ENCODE data around the gene SLC35E3.

- no peak for TF ChIP-seq CTCF (IDR thresholded peaks at IDR 0.05)
- TF ChIP-seq POLR2A (IDR thresholded peaks at IDR 0.05): no peak
Observed at GRCh38 chr12:68785823-68786222, 39.8 kb downstream of the SLC35E3 start.
